Psoas muscle (tissue), 8 donors: ENCODE results near the gene WWTR1. TPM values are rescaled to one million over a fixed set of nuclear protein-coding genes. Genes with fewer than 3 reads are reported as not detected.

Experiments used
- ATAC-seq, 4 donors: fragments of 200-7000 bp; cut with Tn5 transposase; one replicate each; pipeline ENCODE4 v1.9.1; 2020; ENCODE audit warnings: moderate library complexity in 3 of 4, mild to moderate bottlenecking in 2 of 4
- DNase-seq, 2 donors: peaks; one replicate each; pipeline ENCODE4 v3.0.0-alpha.2; 2020
- H3K27ac ChIP-seq: fragments of 200-600 bp; one replicate; pipeline ENCODE4 v1.8.0; 2022
- H3K27me3 ChIP-seq, 3 donors: fragments of 200-600 bp in 1 of 3; one replicate each; pipeline versions ENCODE4 v1.6.1 to v1.8.0; 2013 to 2022; ENCODE audit warnings: low read length in 2 of 3, mild to moderate bottlenecking in 2 of 3, moderate library complexity in 1 of 3; ENCODE audit not compliant: insufficient read depth in 3 of 3
- H3K36me3 ChIP-seq, 2 donors: fragments of 200-600 bp in 1 of 2; one replicate each; pipeline versions ENCODE4 v1.6.1 to v1.8.0; 2013 to 2022; ENCODE audit warnings: low read depth in 1 of 2, mild to moderate bottlenecking in 1 of 2, moderate library complexity in 1 of 2; ENCODE audit not compliant: insufficient read depth in 1 of 2
- H3K4me1 ChIP-seq: fragments of 200-600 bp; one replicate; pipeline ENCODE4 v1.8.0; 2022
- H3K4me3 ChIP-seq: fragments of 200-600 bp; one replicate; pipeline ENCODE4 v1.8.0; 2022; ENCODE audit warnings: mild to moderate bottlenecking
- H3K9me3 ChIP-seq: fragments of 200-600 bp; one replicate; pipeline ENCODE4 v1.8.0; 2022
- CTCF ChIP-seq: fragments of 200-600 bp; IDR thresholded peaks from one replicate; pipeline ENCODE4 v1.8.0; 2022; ENCODE audit warnings: antibody characterized with exemption
- WGBS, 3 donors: extraction: QIAGEN DNeasy Blood & Tissue Kit; methylation state at CpG; one replicate each; pipeline versions ENCODE4 v1.1.6 to v1.1.7; 2013; 5-methylcytosine and 5-hydroxymethylcytosine counted together
- intact Hi-C, 2 donors: fragments of 100-400 bp; cut with DNase I; formaldehyde crosslinking; loops; one replicate each; pipeline versions ENCODE4 v1.11.0 to v1.14.2; 2022
- polyA plus RNA-seq, 3 donors: library from polyadenylated mRNA; stranded (reverse); fragments of 200-250 nt; gene quantifications; one replicate each; pipeline ENCODE4 v1.2.3, GENCODE V29; 2013
- total RNA-seq, 4 donors: library from RNA; stranded (reverse); fragmentation: NEBNext Ultra II Directional in 2 of 4; extraction: Animal tissue kit (Norgen Biotek cat#: 25700) in 2 of 4; gene quantifications; one replicate each; pipeline versions ENCODE4 v1.2.1 to v1.2.4, GENCODE V29; 2021 to 2023
- donor health status: healthy with polysubstance abuse.
- donor health status: DM: no; HTN: no; CAD: no; lungs with moderate emphysema.
- donor health status: Bipolar disorder and iron deficiency.
- donor health status: healthy.
- donor health status: DM: yes; HTN: yes; CAD: no.
- donor health status: DM: no; HTN: no; CAD: no.
- donor health status: DM: no; HTN: no; CAD: no.
- donor health status: DM: yes; HTN: yes; CAD: no.

The WWTR1 gene
- total and polyA plus RNA-seq, 7 donors = 6.7 to 53.5 (median 24.7) TPM

DNA sequence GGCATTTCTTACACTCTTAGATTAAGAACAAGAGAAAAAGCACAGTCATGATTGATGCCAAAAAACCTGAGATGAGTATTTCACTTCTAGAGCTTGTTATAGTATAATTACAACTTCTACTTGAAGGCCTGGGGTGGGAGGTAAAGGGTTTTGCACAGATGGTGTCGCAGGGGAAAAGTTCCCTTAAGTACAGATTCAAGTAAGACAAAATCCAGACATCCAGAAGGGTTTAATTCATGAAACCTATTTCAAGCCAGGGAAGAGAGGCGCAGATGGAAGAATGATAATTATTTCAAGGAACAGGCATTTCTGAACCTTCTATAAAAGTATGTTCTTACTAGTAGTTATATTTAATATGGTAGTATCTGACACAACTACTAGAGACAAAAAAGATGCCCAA, 112.8 kb downstream of the WWTR1 start:
- Histone ChIP-seq H3K27me3 (no peaks in the 10 kb centered on the region), H3K4me1 (peaks cover 28% of the 10 kb centered on the region), H3K36me3 (peaks cover 3 to 14% of the 10 kb centered on the region in 2 donors), H3K4me3 (no peak overlapping the region), H3K9me3 (no peaks in the 10 kb centered on the region), H3K27ac (no peak overlapping the region)
- ATAC-seq (no peak), DNase-seq (no peak)
- WGBS, 3 donors = 91 to 94% (median 93%) methylated on average over 2 of the region's 2 CpGs
- TF ChIP-seq CTCF = no peak
- intact Hi-C loops = no loop called here

DNA sequence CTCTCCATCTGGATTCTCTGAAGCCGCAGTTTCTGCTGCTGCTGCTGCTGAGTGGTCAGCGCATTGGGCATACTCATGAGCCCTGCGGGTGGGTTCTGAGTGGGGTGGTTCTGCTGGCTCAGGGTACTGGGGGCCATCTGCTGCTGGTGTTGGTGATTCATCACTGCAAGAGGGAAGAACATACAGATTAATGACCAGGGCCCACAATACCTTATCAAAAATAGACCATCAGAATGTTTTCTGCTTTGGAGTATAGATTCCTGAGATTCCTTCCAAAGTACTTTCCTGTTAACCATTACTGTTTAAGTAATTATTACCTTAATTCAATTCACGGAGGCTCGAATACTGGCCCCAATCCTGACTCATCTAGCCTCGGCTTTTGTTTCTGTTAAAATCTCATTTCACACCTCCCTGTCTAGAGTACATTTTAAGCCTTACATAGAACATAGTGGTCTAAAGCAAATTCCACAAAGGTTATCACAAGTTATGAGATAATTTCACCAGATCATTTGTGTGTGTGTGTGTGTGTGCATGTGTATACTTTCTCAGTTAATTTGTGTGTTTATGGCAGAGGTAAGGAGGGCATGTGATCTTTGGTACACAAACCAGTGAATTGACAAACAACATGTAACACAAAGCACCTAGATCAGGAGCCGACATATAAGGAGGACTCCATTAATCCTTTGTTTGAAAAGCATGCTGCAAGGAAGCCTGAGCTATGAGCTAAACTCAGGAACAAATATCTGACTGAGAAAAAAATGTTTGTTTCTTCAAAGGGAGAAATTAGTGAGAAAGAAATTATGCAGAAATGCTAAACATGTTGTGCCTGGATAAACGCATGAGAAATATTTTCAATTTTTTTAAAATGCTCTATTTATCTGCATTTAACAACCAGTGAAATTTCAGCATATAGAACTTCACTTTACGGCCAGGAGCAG, 115.2 kb downstream of the WWTR1 start:
- peaks cover 17% of the 10 kb centered on the region for H3K4me1 ChIP-seq
- intact Hi-C loops = no loop called here
- DNase-seq (no peak), ATAC-seq (no peak)
- H3K4me3 ChIP-seq = no peak overlapping the region
- no peaks in the 10 kb centered on the region for H3K9me3 ChIP-seq
- H3K27me3 ChIP-seq = no peaks in the 10 kb centered on the region
- 73 to 81% (median 77%) methylated on average over 9 of the region's 9 CpGs for WGBS, 3 donors
- no peak overlapping the region for H3K27ac ChIP-seq
- peaks cover 3 to 14% of the 10 kb centered on the region in 2 donors for H3K36me3 ChIP-seq
- TF ChIP-seq CTCF = no peak

- TF ChIP-seq CTCF = no peak
- no peak for DNase-seq
- Histone ChIP-seq H3K27ac (no peak overlapping the region), H3K36me3 (peaks cover 3 to 14% of the 10 kb centered on the region in 2 donors), H3K4me3 (no peak overlapping the region), H3K27me3 (no peaks in the 10 kb centered on the region), H3K9me3 (no peaks in the 10 kb centered on the region), H3K4me1 (peaks cover 24% of the 10 kb centered on the region)
- WGBS, 3 donors = 57 to 74% (median 67%) methylated on average over 3 of the region's 3 CpGs
- intact Hi-C loops = no loop called here
- ATAC-seq = no peak
Observed at GRCh38 chr3:149541091-149541491, 116.7 kb downstream of the WWTR1 start.

DNA sequence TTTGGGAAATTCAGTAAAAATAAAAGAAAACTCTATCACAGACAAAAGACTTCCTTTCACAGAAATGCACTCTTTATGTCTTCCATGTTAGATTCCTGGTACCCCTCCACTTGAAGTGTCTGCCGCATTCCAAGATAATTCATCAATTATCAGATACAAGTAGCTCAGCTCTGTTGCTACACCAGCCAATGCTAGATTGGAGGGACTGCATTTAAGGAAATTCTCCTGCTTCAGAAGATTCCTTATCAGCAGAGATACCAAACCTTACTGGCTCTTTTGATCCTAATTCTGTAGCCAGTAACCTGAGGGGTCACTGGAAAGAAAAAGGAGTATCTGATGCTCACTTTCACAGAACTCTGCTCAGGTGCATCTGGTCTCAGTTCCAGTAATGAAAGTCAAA, 119.5 kb downstream of the WWTR1 start:
- intact Hi-C loops = loop anchor here in 1 of 2 donors (10.0 kb wide), 1 partner anchor 116 kb away; the partner anchor contains the start of gene WWTR1
- Histone ChIP-seq H3K9me3 (no peaks in the 10 kb centered on the region), H3K36me3 (peaks cover 3 to 14% of the 10 kb centered on the region in 2 donors), H3K27ac (no peak overlapping the region), H3K4me3 (no peak overlapping the region), H3K27me3 (no peaks in the 10 kb centered on the region), H3K4me1 (peaks cover 32% of the 10 kb centered on the region)
- 95 to 100% (median 99%) methylated on average over 1 of the region's 1 CpG for WGBS, 3 donors
- ATAC-seq = no peak
- no peak for TF ChIP-seq CTCF
- no peak for DNase-seq
